ENCODE data around the gene TIMM21.

Gene TIMM21

DNA sequence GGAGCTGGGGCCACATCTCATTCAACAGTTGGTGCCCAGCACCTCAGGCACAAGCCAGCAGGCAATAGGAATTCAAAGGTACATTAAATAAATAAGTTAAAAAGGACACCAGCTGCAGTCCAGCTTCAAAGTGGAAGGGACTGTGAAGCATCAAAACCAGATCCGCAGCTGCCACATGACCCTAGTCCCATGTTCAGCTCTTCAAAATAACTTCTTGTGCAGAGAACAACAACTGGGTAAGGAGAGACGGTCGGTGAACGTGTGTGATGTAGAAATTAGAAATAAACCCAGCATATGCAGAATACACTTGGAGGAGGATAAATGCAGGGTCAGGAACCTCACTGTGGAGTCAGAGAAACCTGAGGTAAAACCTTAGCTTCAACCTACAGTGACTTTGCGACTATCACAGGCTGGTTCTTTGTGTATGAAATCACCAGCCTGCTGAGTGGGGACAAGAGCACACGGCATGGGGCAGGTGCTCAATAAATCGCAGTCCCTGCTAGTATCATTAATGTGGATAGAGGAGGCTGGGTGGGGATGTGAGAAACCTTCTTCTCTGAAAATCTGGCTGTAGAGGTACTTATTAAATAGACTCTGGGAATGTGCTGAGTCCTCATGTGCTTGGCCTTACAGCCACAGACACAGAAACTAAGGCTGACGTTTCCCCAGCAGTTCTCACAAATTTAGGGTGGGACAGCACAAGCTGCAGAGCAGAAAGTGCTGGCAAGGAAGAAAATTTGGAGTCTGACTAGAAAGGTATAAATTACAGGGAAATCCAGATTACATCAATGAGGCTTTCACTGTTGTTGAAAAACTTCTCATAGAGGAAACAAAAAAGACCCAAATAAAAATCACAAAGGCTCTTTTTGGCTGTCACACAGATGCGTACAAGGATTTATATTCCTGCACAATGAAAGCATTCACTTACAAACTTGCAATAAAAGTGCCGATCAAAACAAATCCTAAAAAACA, 21.4 kb upstream of the TIMM21 start:
- DNase-seq (ENCODE audit: low read depth) = no peak

DNA sequence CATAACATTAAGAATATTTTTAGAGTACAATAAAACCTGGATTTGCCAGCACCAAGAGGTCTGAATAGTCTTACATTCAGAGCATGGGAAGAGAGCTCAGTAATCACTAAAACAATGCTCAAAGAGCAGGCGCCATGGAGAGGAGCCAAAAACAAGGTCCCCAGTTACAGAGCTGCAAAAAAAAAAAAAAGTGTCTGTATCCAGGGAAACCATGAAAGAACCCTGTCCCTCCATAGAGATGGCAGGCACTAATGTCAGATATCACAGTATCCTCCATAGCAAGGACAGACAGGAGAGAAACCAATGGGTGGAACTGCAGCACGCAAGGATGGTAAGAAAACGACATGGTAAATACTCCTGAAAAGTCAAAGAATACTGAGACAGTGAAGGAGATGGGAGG, 20.2 kb upstream of the TIMM21 start:
- TF ChIP-seq MYC (IDR thresholded peaks at IDR 0.05; ENCODE audit: low read depth, low read length) = no peak
- TF ChIP-seq, protein P1, sequence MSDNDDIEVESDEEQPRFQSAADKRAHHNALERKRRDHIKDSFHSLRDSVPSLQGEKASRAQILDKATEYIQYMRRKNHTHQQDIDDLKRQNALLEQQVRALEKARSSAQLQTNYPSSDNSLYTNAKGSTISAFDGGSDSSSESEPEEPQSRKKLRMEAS (IDR thresholded peaks at IDR 0.05; ENCODE audit: low read depth, low read length) = no peak
- TF ChIP-seq POLR2A (IDR thresholded peaks at IDR 0.05; ENCODE audit: extremely low read depth, insufficient read length) = no peak
- TF ChIP-seq, protein P2, sequence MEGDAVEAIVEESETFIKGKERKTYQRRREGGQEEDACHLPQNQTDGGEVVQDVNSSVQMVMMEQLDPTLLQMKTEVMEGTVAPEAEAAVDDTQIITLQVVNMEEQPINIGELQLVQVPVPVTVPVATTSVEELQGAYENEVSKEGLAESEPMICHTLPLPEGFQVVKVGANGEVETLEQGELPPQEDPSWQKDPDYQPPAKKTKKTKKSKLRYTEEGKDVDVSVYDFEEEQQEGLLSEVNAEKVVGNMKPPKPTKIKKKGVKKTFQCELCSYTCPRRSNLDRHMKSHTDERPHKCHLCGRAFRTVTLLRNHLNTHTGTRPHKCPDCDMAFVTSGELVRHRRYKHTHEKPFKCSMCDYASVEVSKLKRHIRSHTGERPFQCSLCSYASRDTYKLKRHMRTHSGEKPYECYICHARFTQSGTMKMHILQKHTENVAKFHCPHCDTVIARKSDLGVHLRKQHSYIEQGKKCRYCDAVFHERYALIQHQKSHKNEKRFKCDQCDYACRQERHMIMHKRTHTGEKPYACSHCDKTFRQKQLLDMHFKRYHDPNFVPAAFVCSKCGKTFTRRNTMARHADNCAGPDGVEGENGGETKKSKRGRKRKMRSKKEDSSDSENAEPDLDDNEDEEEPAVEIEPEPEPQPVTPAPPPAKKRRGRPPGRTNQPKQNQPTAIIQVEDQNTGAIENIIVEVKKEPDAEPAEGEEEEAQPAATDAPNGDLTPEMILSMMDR (IDR thresholded peaks at IDR 0.05; ENCODE audit: low read depth, low read length) = no peak
- DNase-seq (ENCODE audit: low read depth) = no peak
- H3K4me3 ChIP-seq (ENCODE audit: low read depth, low read length) = no peak overlapping the region

More for the DNA sequence above, 21.4 kb upstream of the TIMM21 start:
- TF ChIP-seq MYC (IDR thresholded peaks at IDR 0.05; ENCODE audit: low read depth, low read length) (no peak), POLR2A (IDR thresholded peaks at IDR 0.05; ENCODE audit: extremely low read depth, insufficient read length) (no peak)
- TF ChIP-seq, protein P1 (IDR thresholded peaks at IDR 0.05; ENCODE audit: low read depth, low read length) = no peak
- TF ChIP-seq, protein P2 (IDR thresholded peaks at IDR 0.05; ENCODE audit: low read depth, low read length) = no peak
- H3K4me3 ChIP-seq (ENCODE audit: low read depth, low read length) = no peak overlapping the region

DNA sequence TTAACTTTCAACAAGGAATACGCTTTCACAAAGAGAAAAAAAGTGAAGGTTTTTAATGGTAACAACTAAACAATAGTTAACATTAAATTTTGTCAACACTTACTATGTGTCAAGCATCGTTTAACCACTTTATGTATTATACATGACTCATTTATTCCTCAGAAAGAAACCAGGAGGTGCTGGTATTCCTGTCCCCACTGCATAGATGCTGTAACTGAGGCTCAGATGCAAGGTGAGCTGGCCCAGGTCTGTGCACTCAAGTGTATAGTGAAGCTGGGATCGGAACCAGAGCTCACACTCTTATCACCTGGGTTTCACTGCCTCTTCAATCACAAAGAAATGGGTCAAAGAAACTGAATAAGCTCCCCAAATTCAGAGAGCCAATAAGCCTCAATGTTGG, 17.2 kb upstream of the TIMM21 start:
- no peak for DNase-seq (ENCODE audit: low read depth)
- no peak for TF ChIP-seq POLR2A (IDR thresholded peaks at IDR 0.05; ENCODE audit: extremely low read depth, insufficient read length)
- TF ChIP-seq, protein P1 (IDR thresholded peaks at IDR 0.05; ENCODE audit: low read depth, low read length) = no peak
- no peak for TF ChIP-seq MYC (IDR thresholded peaks at IDR 0.05; ENCODE audit: low read depth, low read length)
- TF ChIP-seq, protein P2 (IDR thresholded peaks at IDR 0.05; ENCODE audit: low read depth, low read length) = no peak
- no peak overlapping the region for H3K4me3 ChIP-seq (ENCODE audit: low read depth, low read length)

DNA sequence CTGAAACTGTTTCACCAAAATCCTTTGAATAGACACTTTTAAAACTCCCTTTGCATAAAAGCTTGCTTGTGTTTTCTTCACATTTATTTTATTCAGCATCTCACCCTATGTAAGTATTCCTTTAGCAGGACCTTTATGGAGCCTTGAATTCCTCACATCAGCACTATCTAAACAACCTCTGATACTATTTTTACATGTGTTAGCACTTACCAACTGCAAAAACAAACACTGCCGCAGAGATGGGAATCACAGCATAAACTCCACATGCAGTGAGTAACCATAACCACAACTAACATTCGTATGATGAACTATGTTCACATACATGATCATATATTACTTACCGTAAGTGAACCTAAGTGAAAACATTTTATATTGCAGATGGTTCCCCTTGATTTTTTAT, 16.1 kb upstream of the TIMM21 start:
- DNase-seq (ENCODE audit: low read depth) = no peak
- H3K4me3 ChIP-seq (ENCODE audit: low read depth, low read length) = no peak overlapping the region
- TF ChIP-seq, protein P1 (IDR thresholded peaks at IDR 0.05; ENCODE audit: low read depth, low read length) = no peak
- TF ChIP-seq MYC (IDR thresholded peaks at IDR 0.05; ENCODE audit: low read depth, low read length) (no peak), POLR2A (IDR thresholded peaks at IDR 0.05; ENCODE audit: extremely low read depth, insufficient read length) (no peak)
- TF ChIP-seq, protein P2 (IDR thresholded peaks at IDR 0.05; ENCODE audit: low read depth, low read length) = no peak

DNA sequence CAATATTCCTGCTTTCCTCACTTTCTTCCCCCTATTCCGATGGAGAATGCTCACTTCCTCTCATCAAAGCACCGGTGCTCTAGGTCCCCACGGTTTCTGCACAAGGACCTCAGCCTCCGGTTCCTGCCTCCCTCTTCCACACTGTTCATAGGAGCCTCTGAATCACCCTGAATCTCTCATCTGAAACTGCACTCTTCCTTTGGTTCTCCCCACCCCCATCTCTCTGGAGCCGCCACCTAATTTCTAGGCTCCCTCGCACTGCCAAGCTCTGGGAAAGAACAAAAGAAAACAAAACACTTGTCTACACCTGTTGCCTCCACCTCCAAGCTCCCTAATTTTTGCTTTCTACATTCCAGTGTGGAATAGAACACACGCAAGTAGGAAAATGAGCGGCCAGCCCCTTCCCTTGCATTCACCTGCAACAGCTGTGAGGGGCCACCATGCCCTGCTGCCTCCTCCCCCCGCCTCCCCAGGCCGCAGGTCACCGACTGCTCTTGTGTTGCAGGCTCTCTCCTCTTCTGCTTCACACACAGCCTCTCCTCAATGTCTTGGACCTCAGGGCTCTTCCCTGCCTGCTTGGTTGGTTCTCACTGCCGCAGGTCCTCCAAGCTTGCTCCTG, 10.3 kb upstream of the TIMM21 start:
- TF ChIP-seq POLR2A (IDR thresholded peaks at IDR 0.05; ENCODE audit: extremely low read depth, insufficient read length) (no peak), MYC (IDR thresholded peaks at IDR 0.05; ENCODE audit: low read depth, low read length) (no peak)
- TF ChIP-seq, protein P2 (IDR thresholded peaks at IDR 0.05; ENCODE audit: low read depth, low read length) = no peak
- TF ChIP-seq, protein P1 (IDR thresholded peaks at IDR 0.05; ENCODE audit: low read depth, low read length) = no peak
- DNase-seq (ENCODE audit: low read depth) = no peak

More for the DNA sequence above, 10.3 kb upstream of the TIMM21 start:
- no peak overlapping the region for H3K4me3 ChIP-seq (ENCODE audit: low read depth, low read length)
